ENCODE measurements around the gene DIO1.

GRCh38 chr1:53896635-53897229 is 2.7 kb downstream of the DIO1 start:
- no peak for TF ChIP-seq NFIC (IDR thresholded peaks at IDR 0.05)
- TF ChIP-seq TEAD4 (IDR thresholded peaks at IDR 0.05), result no peak
- TF ChIP-seq CREB1 (IDR thresholded peaks at IDR 0.05; ENCODE audit: low read depth), result no peak
- no peak for TF ChIP-seq TCF12 (IDR thresholded peaks at IDR 0.05; ENCODE audit: low read depth)

Data from Ishikawa (cell line).